NCI-H2196 treated with DMSO at 0.1 percent for 48 hours (cell line): ENCODE measurements around the gene ELN.
"Not testable (repeated sequence)": the region's sequence is repeated elsewhere in the genome, so short reads cannot be mapped to it uniquely, and the experiment has no call there.

Experiments used
- DNase-seq: peaks from one replicate; lab custom pipeline; 2025; ENCODE audit not compliant: unreplicated experiment; lab: John Stamatoyannopoulos, UW

Gene ELN

GRCh38 chr7:74027683-74028320 lies at the start of gene ELN:
TSS of gene ELN (plus strand) at chr7:74028173. CDS start at chr7:74028188, 15 bp downstream.
- DNase-seq, result no peak

GRCh38 chr7:73978661-73979563 lies 49.1 kb upstream of the ELN start:
- peak; percentile 14 for DNase-seq

- not testable (repeated sequence) for DNase-seq
Observed at GRCh38 chr7:73979656-73980055, 48.3 kb upstream of the ELN start.

- no peak for DNase-seq
Observed at GRCh38 chr7:73980206-73980605, 47.8 kb upstream of the ELN start.

- no peak for DNase-seq
Observed at GRCh38 chr7:73981933-73982332, 46.0 kb upstream of the ELN start.

GRCh38 chr7:73983437-73984164 lies 44.4 kb upstream of the ELN start:
- DNase-seq, result no peak

- no peak for DNase-seq
Observed at GRCh38 chr7:73984481-73985205, 43.3 kb upstream of the ELN start.

- DNase-seq, result no peak
Observed at GRCh38 chr7:73985737-73986141, 42.2 kb upstream of the ELN start.

- no peak for DNase-seq
Observed at GRCh38 chr7:73986158-73986631, 41.8 kb upstream of the ELN start.

GRCh38 chr7:73987298-73987697 lies 40.7 kb upstream of the ELN start:
- DNase-seq, result no peak

GRCh38 chr7:73988197-73988596 lies 39.8 kb upstream of the ELN start:
- DNase-seq, result no peak

GRCh38 chr7:73991522-73992100 lies 36.4 kb upstream of the ELN start:
- no peak for DNase-seq

GRCh38 chr7:73992101-73992562 lies 35.8 kb upstream of the ELN start:
- no peak for DNase-seq

GRCh38 chr7:73994023-73994422 lies 34.0 kb upstream of the ELN start:
- DNase-seq, result no peak

GRCh38 chr7:73994761-73995160 lies 33.2 kb upstream of the ELN start:
- no peak for DNase-seq

- DNase-seq, result no peak
Observed at GRCh38 chr7:73995330-73995729, 32.6 kb upstream of the ELN start.

GRCh38 chr7:73995821-73996511 lies 32.0 kb upstream of the ELN start:
- no peak for DNase-seq

GRCh38 chr7:73997056-73997455 lies 30.9 kb upstream of the ELN start:
- no peak for DNase-seq

GRCh38 chr7:73999664-74000435 lies 28.1 kb upstream of the ELN start:
- DNase-seq, result no peak
